Ovary (tissue), 3 donors: ENCODE results near the gene TP63.

ENCODE experiments used
- POLR2A ChIP-seq: fragments of 450-650 bp; IDR thresholded peaks from one replicate; pipeline ENCODE4 v1.6.1; 2017; ENCODE audit warnings: antibody characterized with exemption, mild to moderate bottlenecking, moderate library complexity
- TF ChIP-seq, protein P1 (sequence below), 3 donors: fragments of 450-650 bp in 2 of 3; fragments of 200-600 bp in 1 of 3; IDR thresholded peaks; one replicate each; pipeline versions ENCODE4 v1.5.1 to v1.8.0; 2016 to 2022; ENCODE audit warnings: antibody characterized with exemption in 3 of 3, mild to moderate bottlenecking in 1 of 3
- donor health status: DM: no; HTN: no; CAD: no.

DNA sequence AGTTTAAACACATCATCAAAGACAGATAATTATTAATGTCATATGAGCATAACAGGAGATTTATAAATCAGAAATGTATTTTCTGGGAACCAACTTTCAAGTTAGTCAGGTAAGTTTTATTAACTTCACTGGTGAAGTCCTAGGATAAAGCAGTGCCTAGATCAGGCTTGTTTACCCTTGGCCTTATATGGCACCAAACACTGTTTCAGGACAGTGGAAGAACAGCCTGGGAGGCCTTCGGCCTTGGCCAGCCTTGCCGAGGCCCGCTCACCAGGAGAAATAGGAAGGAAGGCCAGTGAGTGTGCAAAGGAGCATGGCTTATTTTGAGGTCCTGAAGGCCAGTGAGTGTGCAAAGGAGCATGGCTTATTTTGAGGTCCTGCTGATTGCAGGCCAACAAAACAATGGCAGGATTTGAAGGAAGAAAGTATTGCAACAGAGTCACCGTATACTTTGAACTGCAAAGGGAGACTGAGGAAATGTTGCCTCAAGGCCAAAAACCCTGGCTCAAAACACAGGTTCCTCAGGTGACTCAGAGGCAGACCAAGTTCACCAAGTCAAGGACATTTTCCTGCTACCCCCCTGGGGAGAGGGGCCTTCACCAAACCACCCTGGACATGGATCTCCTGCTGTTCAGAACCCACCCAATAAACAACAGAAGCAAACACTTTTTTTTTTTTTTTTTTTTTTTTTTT, 174.3 kb downstream of the TP63 start:
- TF ChIP-seq, protein P1, sequence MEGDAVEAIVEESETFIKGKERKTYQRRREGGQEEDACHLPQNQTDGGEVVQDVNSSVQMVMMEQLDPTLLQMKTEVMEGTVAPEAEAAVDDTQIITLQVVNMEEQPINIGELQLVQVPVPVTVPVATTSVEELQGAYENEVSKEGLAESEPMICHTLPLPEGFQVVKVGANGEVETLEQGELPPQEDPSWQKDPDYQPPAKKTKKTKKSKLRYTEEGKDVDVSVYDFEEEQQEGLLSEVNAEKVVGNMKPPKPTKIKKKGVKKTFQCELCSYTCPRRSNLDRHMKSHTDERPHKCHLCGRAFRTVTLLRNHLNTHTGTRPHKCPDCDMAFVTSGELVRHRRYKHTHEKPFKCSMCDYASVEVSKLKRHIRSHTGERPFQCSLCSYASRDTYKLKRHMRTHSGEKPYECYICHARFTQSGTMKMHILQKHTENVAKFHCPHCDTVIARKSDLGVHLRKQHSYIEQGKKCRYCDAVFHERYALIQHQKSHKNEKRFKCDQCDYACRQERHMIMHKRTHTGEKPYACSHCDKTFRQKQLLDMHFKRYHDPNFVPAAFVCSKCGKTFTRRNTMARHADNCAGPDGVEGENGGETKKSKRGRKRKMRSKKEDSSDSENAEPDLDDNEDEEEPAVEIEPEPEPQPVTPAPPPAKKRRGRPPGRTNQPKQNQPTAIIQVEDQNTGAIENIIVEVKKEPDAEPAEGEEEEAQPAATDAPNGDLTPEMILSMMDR (IDR thresholded peaks at IDR 0.05) = no peak
- TF ChIP-seq POLR2A = no peak
